AG04449 (cell line): ENCODE data around the gene NLGN1.
"Not testable (repeated sequence)": the region's sequence is repeated elsewhere in the genome, so short reads cannot be mapped to it uniquely, and the experiment has no call there.

ENCODE experiments used
- CTCF ChIA-PET: fragments of 350-600 bp; formaldehyde crosslinking; extraction: SDS; loops from one replicate; lab custom pipeline; 2021; ENCODE audit warnings: antibody characterized with exemption; lab: Yijun Ruan, JAX
- POLR2A ChIA-PET: fragments of 400-600, 350-600 bp; formaldehyde crosslinking; extraction: SDS; loops from one replicate; lab custom pipeline; 2020; ENCODE audit warnings: antibody characterized with exemption, inconsistent platforms; lab: Yijun Ruan, JAX
- DNase-seq: peaks from one replicate; pipeline ENCODE4 v3.0.0-alpha.2; 2010; ENCODE audit warnings: low read depth, low spot score
- H3K4me3 ChIP-seq: 2 replicates; pipeline ENCODE4 v1.5.1; 2011; ENCODE audit warnings: low read depth, mild to moderate bottlenecking, control low read depth, low read length
- TF ChIP-seq, protein P1 (sequence below): IDR thresholded peaks from one replicate; pipeline ENCODE4 v1.5.1; 2011; ENCODE audit warnings: mild to moderate bottlenecking, moderate library complexity, low read length, control low read depth, inconsistent platforms; ENCODE audit not compliant: insufficient read depth; ENCODE audit errors: missing control alignments

The NLGN1 gene

DNA sequence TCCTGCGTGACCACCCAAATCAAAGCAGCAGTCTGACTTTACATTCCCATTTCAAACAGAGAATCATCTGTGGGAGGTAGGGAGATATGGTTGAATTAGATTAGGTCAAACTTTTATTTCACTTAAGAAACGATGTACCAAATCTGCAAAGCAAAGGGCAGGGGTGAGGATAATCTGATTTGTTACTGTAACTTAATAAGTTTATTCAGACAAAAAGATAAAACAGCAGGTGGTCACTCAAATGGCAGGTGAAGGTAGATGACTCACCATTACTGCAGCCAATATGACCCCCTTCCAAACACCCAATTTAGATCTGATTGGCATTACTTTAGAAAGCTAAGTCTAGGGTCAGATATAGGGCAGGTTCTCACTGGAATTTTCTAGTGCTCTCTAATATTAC lies 810.6 kb downstream of the NLGN1 start:
- POLR2A ChIA-PET: no interaction called here
- no peak for DNase-seq
- CTCF ChIA-PET: interaction anchor here (1.1 kb wide), 1 partner anchor 18 kb away, joined by 3 read pairs; no protein-coding TSS in a partner anchor
- TF ChIP-seq, protein P1, sequence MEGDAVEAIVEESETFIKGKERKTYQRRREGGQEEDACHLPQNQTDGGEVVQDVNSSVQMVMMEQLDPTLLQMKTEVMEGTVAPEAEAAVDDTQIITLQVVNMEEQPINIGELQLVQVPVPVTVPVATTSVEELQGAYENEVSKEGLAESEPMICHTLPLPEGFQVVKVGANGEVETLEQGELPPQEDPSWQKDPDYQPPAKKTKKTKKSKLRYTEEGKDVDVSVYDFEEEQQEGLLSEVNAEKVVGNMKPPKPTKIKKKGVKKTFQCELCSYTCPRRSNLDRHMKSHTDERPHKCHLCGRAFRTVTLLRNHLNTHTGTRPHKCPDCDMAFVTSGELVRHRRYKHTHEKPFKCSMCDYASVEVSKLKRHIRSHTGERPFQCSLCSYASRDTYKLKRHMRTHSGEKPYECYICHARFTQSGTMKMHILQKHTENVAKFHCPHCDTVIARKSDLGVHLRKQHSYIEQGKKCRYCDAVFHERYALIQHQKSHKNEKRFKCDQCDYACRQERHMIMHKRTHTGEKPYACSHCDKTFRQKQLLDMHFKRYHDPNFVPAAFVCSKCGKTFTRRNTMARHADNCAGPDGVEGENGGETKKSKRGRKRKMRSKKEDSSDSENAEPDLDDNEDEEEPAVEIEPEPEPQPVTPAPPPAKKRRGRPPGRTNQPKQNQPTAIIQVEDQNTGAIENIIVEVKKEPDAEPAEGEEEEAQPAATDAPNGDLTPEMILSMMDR: no peak
- no peak overlapping the region for H3K4me3 ChIP-seq

DNA sequence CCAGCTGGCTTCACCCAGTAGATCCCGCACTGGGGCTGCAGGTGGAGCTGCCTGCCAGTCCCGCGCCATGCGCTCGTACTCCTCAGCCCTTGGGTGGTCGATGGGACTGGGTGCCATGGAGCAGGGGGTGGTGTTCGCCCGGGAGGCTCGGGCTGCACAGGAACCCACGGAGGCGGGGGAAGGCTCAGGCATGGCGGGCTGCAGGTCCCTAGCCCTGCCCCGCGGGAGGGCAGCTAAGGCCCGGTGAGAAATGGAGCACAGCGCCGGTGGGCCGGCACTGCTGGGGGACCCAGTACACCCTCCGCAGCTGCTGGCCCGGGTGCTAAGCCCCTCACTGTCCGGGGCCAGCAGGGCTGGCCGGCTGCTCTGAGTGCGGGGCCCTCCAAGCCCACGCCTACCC lies 814.4 kb downstream of the NLGN1 start:
- CTCF ChIA-PET, POLR2A ChIA-PET, DNase-seq, H3K4me3 ChIP-seq: not testable (repeated sequence)

DNA sequence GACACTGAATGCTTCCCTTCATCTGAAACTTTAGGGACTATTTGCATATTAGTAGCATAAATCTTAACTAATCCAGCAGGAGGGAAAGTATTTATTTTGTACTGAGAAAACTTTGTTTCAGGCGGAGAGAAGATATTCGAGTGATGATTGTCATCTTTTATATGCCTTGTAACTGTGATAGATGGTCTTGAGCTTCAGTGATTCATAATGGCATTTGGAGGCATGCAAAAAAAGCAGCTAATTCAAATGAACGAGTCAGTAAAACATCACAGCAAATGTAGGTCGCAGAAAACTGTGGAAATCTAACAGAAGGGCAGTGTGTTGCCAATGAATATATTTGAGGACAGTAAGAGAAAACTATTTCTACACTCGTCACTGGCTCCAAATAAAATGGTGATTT lies 817.9 kb downstream of the NLGN1 start:
- ChIA-PET CTCF (interaction anchor here (1.0 kb wide), 1 partner anchor 15 kb away, joined by 3 read pairs; no protein-coding TSS in a partner anchor), POLR2A (no interaction called here)

DNA sequence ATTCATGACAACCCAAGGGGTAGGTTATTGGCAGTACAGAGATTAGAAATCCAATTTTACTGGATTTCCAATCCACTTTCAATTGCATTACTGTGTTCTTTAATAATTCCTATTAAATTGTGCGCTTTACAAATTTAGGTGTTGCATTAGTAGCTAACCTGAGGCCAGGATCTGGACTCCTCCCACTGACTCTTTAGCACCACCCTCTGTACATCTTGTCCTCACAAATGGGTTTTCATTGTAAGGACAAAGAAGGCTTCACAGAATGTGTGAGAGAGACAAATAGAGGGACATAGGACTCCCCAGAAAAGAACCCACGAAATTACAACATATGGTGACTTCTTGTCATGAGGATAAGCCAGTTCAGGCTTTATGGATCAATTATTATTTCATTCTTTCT lies 818.5 kb downstream of the NLGN1 start:
- CTCF ChIA-PET: interaction anchor here (1.0 kb wide), 1 partner anchor 15 kb away, joined by 3 read pairs; no protein-coding TSS in a partner anchor
- DNase-seq: no peak

More for the DNA sequence above, 817.9 kb downstream of the NLGN1 start:
- no peak for DNase-seq
- H3K4me3 ChIP-seq: no peak overlapping the region
- TF ChIP-seq, protein P1: no peak

DNA sequence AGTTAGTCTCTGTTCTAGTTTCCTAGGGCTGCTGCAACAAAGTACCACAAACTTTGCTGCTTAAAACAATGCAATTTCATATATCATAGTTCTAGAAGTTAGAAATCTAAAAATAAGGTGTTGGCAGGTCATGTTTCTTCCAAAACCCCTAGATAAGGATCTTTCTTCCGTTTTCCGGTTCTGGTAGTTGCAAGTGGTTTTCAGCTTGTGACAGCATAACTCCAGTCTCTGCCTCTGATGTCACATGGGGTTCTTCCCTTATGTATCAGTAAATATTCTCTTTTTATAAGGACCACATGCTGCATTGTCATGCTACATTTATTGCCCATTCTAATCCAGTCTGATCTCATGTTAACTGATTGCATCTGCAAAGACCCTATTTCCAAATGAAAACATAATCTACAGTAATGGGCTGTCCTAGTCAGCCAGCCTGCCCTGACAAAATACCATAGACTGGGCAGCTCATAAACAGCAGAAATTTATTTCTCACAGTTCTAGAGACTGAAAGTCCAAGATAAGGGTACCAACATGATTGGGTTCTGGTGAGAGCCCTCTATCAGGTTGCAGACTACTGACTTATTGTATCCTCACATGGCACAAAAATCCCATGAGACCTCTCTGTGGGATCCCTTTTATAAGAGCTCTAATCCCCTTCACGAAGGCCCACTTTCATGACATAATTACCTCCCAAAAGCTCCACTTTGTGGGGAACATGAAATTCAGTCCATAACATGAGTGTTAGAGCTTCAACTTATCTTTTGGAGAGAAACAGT lies 819.6 kb downstream of the NLGN1 start:
- H3K4me3 ChIP-seq: no peak overlapping the region
- no peak for DNase-seq
- POLR2A ChIA-PET: no interaction called here
- CTCF ChIA-PET: interaction anchor here (1.1 kb wide), 1 partner anchor 25 kb away, joined by 3 read pairs; no protein-coding TSS in a partner anchor
- TF ChIP-seq, protein P1: no peak

More for the DNA sequence above, 818.5 kb downstream of the NLGN1 start:
- TF ChIP-seq, protein P1: no peak
- no peak overlapping the region for H3K4me3 ChIP-seq
- POLR2A ChIA-PET: no interaction called here

DNA sequence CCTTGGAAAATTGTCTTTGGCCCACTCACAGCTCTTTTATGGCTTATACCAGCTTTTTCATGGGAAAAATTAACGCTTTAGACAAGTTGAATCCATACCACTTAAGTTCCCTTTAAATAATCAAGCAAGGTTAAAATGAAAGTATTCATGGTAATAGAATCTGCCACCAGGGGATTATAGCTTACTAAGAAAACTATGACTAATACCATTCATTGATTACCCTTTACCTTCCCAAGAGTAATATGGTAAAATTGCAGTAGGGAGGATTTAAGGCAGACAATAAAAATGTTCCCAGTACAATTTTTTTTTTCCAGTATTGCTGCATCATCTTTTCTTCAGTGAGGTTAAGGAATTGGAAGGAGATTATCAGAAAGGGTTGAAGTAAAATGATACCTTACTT lies 820.5 kb downstream of the NLGN1 start:
- TF ChIP-seq, protein P1: no peak
- POLR2A ChIA-PET: no interaction called here
- no peak for DNase-seq
- H3K4me3 ChIP-seq: no peak overlapping the region
- CTCF ChIA-PET: interaction anchor here (1.1 kb wide), 1 partner anchor 26 kb away, joined by 3 read pairs; no protein-coding TSS in a partner anchor
